ENCODE data around the gene LRRC4C. TPM values are rescaled to one million over a fixed set of nuclear protein-coding genes. Genes with fewer than 3 reads are reported as not detected.
"Not testable (repeated sequence)": the region's sequence is repeated elsewhere in the genome, so short reads cannot be mapped to it uniquely, and the experiment has no call there.

Gene LRRC4C
- total RNA-seq, 1 experiment from 2014 or later, result 0.13 TPM

DNA sequence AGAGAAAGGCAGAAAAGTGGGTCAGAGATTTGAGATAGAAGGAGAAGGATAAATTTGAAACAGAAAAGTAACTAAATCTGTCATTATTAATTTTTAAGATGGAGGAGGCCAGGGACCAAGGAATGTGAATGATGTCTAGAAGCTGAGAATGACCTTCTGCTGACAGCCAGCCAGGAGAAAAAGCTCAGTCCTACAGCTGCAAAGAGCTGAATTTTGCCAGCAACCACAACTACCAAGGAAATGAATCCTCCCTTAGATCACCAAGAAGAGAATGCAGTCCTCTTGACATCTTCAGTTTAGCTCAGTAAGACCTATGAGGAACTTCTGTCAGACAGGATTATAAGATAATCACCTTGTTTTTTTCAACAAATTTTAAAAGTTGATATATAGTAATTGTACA is 538.2 kb downstream of the LRRC4C start:
- H2BK15ac ChIP-seq (ENCODE audit: low read depth, low read length), result no peak overlapping the region
- no peaks in the 10 kb centered on the region for H3K23me2 ChIP-seq (ENCODE audit: insufficient read length, low read depth, low read length, poor library complexity, severe bottlenecking)
- H2BK20ac ChIP-seq (ENCODE audit: low read depth, low read length, poor library complexity, severe bottlenecking), result no peak overlapping the region
- no peak overlapping the region for H3K14ac ChIP-seq (ENCODE audit: insufficient read depth, low read length)
- no peaks in the 10 kb centered on the region for H3K27me3 Mint-ChIP-seq (ENCODE audit: low read depth)
- H4K91ac ChIP-seq (ENCODE audit: insufficient read length, low read depth, low read length), result no peak overlapping the region
- H2BK12ac ChIP-seq (ENCODE audit: insufficient read length, low read depth, low read length), result no peak overlapping the region
- H3K4ac ChIP-seq (ENCODE audit: low read depth, low read length), result no peak overlapping the region
- H3K9me3 Mint-ChIP-seq, result no peaks in the 10 kb centered on the region
- H3K4me3 Mint-ChIP-seq, result no peak overlapping the region
- no peaks in the 10 kb centered on the region for H3K9me3 ChIP-seq (ENCODE audit: control insufficient read depth, low read depth, low read length)
- no peaks in the 10 kb centered on the region for H3K27me3 ChIP-seq (ENCODE audit: insufficient read depth, low read length)
- H3K4me1 ChIP-seq (ENCODE audit: insufficient read depth, low read length), result no peaks in the 10 kb centered on the region
- H3K36me3 Mint-ChIP-seq (ENCODE audit: insufficient read depth in 1 of 3, low read depth in 3 of 3), result no peaks in the 10 kb centered on the region
- H4K5ac ChIP-seq (ENCODE audit: insufficient read length, low read depth, low read length), result no peak overlapping the region
- H2BK120ac ChIP-seq (ENCODE audit: low read depth, low read length, poor library complexity, severe bottlenecking), result no peak overlapping the region
- H2BK5ac ChIP-seq (ENCODE audit: insufficient read length, low read length), result no peak overlapping the region
- H3K4me2 ChIP-seq (ENCODE audit: insufficient read depth, insufficient read length, low read length), result no peak overlapping the region
- H3T11ph ChIP-seq (ENCODE audit: low read length), result no peak overlapping the region
- H3K18ac ChIP-seq (ENCODE audit: insufficient read length, low read depth, low read length), result no peak overlapping the region
- H2AK5ac ChIP-seq (ENCODE audit: insufficient read length, low read length), result no peak overlapping the region
- no peak overlapping the region for H3K9ac ChIP-seq (ENCODE audit: extremely low read depth, insufficient read length, low read length)
- TF ChIP-seq, protein P1, sequence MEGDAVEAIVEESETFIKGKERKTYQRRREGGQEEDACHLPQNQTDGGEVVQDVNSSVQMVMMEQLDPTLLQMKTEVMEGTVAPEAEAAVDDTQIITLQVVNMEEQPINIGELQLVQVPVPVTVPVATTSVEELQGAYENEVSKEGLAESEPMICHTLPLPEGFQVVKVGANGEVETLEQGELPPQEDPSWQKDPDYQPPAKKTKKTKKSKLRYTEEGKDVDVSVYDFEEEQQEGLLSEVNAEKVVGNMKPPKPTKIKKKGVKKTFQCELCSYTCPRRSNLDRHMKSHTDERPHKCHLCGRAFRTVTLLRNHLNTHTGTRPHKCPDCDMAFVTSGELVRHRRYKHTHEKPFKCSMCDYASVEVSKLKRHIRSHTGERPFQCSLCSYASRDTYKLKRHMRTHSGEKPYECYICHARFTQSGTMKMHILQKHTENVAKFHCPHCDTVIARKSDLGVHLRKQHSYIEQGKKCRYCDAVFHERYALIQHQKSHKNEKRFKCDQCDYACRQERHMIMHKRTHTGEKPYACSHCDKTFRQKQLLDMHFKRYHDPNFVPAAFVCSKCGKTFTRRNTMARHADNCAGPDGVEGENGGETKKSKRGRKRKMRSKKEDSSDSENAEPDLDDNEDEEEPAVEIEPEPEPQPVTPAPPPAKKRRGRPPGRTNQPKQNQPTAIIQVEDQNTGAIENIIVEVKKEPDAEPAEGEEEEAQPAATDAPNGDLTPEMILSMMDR (conservative IDR thresholded peaks at IDR 0.05), result no peak
- H3K79me1 ChIP-seq (ENCODE audit: insufficient read depth, low read depth, low read length, poor library complexity, severe bottlenecking), result no peaks in the 10 kb centered on the region
- H4K20me1 ChIP-seq (ENCODE audit: control insufficient read depth, insufficient read depth, insufficient read length), result no peaks in the 10 kb centered on the region
- H3K27ac ChIP-seq (ENCODE audit: insufficient read length, low read depth, low read length), result no peak overlapping the region
- H3K23ac ChIP-seq (ENCODE audit: insufficient read length, low read depth, low read length), result no peak overlapping the region
- H2AFZ ChIP-seq (ENCODE audit: low read length), result no peak overlapping the region
- peaks cover 0 to 3% of the 10 kb centered on the region in 2 experiments; a peak in 1 of 4 replicates for H3K4me1 Mint-ChIP-seq
- H3K79me2 ChIP-seq (ENCODE audit: insufficient read depth, low read length), result no peaks in the 10 kb centered on the region; the same call in 1 of the 2 replicates
- H3K27ac Mint-ChIP-seq, result no peak overlapping the region
- DNase-seq, result no peak
- H4K8ac ChIP-seq (replicated peaks; ENCODE audit: insufficient read length, low read depth, low read length), result no peak overlapping the region
- no peak overlapping the region for H3K56ac ChIP-seq (ENCODE audit: insufficient read length, low read depth, low read length)

DNA sequence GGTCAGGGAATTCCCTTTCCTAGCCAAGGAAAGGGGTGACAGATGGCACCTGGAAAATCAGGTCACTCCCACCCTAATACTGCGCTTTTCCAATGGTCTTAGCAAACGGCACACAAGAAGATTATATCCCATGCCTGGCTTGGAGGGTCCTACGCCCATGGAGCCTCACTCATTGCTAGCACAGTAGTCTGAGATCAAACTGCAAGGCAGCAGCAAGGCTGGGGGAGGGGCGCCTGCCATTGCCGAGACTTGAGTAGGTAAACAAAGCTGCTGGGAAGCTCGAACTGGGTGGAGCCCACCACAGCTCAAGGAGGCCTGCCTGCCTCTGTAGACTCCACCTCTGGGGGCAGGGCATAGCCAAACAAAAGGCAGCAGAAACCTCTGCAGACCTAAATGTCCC is 548.7 kb downstream of the LRRC4C start:
- not testable (repeated sequence) for H3K27me3 ChIP-seq (ENCODE audit: insufficient read depth, low read length); H3K9ac ChIP-seq (ENCODE audit: extremely low read depth, insufficient read length, low read length); H3K4me2 ChIP-seq (ENCODE audit: insufficient read depth, insufficient read length, low read length); H3K18ac ChIP-seq (ENCODE audit: insufficient read length, low read depth, low read length); H3K4me3 Mint-ChIP-seq; H3K23ac ChIP-seq (ENCODE audit: insufficient read length, low read depth, low read length); H3K4me1 Mint-ChIP-seq; H3K56ac ChIP-seq (ENCODE audit: insufficient read length, low read depth, low read length); H3T11ph ChIP-seq (ENCODE audit: low read length); H2BK15ac ChIP-seq (ENCODE audit: low read depth, low read length); H3K23me2 ChIP-seq (ENCODE audit: insufficient read length, low read depth, low read length, poor library complexity, severe bottlenecking); H2BK5ac ChIP-seq (ENCODE audit: insufficient read length, low read length); H4K20me1 ChIP-seq (ENCODE audit: control insufficient read depth, insufficient read depth, insufficient read length); DNase-seq; H3K79me2 ChIP-seq (ENCODE audit: insufficient read depth, low read length); H4K91ac ChIP-seq (ENCODE audit: insufficient read length, low read depth, low read length); H3K9me3 ChIP-seq (ENCODE audit: control insufficient read depth, low read depth, low read length); H3K27ac Mint-ChIP-seq; H2BK120ac ChIP-seq (ENCODE audit: low read depth, low read length, poor library complexity, severe bottlenecking); H4K5ac ChIP-seq (ENCODE audit: insufficient read length, low read depth, low read length); H4K8ac ChIP-seq (replicated peaks; ENCODE audit: insufficient read length, low read depth, low read length); H3K4ac ChIP-seq (ENCODE audit: low read depth, low read length); H2BK12ac ChIP-seq (ENCODE audit: insufficient read length, low read depth, low read length); H2BK20ac ChIP-seq (ENCODE audit: low read depth, low read length, poor library complexity, severe bottlenecking); H3K27ac ChIP-seq (ENCODE audit: insufficient read length, low read depth, low read length); H2AK5ac ChIP-seq (ENCODE audit: insufficient read length, low read length); H2AFZ ChIP-seq (ENCODE audit: low read length); H3K4me1 ChIP-seq (ENCODE audit: insufficient read depth, low read length); H3K27me3 Mint-ChIP-seq (ENCODE audit: low read depth); H3K14ac ChIP-seq (ENCODE audit: insufficient read depth, low read length); H3K79me1 ChIP-seq (ENCODE audit: insufficient read depth, low read depth, low read length, poor library complexity, severe bottlenecking)
- Mint-ChIP-seq H3K9me3 (peaks cover 12 to 16% of the 10 kb centered on the region in 2 experiments), H3K36me3 (ENCODE audit: insufficient read depth in 1 of 3, low read depth in 3 of 3) (peaks cover 4 to 25% (median 5%) of the 10 kb centered on the region in 3 experiments; a peak in 6 of 7 replicates)
- no CpG with 5 or more reads among the region's 6 CpGs for WGBS (ENCODE audit: extremely low coverage, insufficient read length, low lambda C conversion rate)

All from H9 (cell line).